GM18858 (cell line): ENCODE measurements around the gene OGDH.
"Not testable (repeated sequence)": the region's sequence is repeated elsewhere in the genome, so short reads cannot be mapped to it uniquely, and the experiment has no call there.

Source experiments
- ATAC-seq: cut with Tn5 transposase; IDR thresholded peaks from one replicate; pipeline ENCODE4 v1.9.1; 2021; ENCODE audit not compliant: unreplicated experiment

Gene OGDH

DNA sequence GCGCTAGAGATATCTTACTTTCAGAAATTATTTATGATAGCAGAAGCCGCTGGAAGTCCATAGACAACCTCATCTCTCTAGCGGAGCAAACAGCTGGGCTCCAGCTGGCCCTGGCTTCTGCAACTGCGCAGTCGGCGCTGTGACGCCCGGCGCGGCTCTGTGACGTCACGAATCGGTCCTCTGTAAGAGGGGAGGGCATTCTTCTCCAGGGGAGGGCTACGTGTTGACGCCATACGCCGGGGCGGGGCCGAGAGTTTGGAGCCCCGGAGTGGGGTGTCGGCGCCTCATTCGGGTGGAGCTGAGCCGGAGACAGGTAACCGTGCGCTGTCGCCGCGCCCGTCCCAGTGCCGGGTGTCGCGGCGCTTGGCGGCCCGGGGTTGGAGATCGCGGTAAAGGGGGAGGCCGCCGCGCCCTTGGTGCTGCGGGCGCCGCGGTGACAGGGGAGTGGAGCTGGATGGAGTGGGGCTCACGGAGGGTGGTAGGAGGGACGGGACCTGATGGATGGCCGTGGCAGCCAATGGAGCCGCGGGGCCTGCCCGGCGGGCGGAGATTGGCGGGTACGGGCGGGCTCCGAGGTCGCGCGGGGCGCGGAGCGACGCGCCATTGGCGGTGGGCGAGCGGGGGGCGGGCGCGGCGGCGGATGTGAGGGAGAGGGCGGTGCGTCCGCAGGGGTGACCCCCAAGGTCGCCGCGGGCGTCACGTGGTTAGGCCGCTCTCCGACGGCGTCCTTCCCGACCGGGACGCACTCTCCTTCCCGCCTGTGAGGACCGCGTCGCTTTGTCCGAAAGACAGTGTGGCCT, at the start of gene OGDH:
OGDH (plus strand) TSS at position 287 of the 800 bp plus-strand sequence. CDS start 17,717 bp downstream, outside the sequence.
- peak; percentile 83 for ATAC-seq

DNA sequence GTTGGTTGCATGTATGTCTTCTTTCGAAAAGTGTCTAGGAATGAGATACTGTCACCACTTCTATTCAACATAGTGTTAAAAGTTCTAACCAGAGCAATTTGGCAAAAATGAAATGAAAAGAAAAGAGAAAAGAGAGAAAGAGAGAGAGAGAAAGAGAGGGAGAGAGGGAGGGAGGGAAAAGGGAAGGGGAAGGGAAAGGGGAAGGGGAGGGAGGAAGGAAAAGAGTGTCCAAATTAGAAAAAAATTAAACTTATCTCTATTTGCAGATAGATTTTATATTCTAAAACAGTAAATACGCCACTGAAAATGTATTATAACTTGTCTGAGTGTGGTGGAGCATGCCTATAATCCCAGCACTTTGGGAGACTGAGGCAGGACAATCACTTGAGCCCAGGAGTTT, 48.9 kb upstream of the OGDH start:
- ATAC-seq, result no peak

DNA sequence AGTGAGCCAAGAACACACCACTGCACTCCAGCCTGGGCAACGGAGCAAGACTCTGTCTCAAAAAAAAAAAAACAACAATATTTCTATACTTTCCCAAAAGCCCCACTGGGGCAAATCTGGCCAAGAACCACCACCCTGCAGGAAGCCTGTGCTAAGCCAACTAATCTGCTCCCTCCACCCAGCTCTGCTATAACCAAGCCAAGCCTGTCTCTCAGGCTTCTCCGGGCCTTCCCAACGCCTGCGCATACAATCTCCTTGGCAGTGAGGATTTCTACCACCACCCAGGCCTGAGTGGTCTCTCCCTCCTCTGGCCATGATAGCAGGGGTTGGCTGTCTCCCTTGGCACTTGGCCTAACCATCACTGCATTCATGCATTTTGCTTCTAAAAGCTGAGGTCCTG, 46.9 kb upstream of the OGDH start:
- ATAC-seq, result no peak

DNA sequence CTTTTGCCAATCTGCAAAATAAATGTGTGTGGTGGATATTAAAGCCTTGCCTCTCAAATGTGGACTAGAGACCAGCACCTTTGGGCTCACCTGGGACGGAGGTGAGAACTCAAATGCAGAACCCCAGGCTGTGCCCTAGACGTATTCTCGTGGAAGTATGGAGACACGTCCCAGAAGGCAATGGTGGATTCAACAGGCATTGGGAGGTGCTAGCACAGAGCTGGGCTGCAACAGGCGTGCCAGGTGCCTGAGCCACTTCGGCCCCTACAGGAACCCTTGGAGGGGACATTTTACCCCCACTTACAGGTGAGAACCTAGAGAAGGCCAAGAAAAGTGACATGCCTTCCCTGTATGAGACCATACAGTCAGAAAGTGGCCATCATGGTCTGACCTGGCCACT, 44.9 kb upstream of the OGDH start:
- ATAC-seq, result no peak

DNA sequence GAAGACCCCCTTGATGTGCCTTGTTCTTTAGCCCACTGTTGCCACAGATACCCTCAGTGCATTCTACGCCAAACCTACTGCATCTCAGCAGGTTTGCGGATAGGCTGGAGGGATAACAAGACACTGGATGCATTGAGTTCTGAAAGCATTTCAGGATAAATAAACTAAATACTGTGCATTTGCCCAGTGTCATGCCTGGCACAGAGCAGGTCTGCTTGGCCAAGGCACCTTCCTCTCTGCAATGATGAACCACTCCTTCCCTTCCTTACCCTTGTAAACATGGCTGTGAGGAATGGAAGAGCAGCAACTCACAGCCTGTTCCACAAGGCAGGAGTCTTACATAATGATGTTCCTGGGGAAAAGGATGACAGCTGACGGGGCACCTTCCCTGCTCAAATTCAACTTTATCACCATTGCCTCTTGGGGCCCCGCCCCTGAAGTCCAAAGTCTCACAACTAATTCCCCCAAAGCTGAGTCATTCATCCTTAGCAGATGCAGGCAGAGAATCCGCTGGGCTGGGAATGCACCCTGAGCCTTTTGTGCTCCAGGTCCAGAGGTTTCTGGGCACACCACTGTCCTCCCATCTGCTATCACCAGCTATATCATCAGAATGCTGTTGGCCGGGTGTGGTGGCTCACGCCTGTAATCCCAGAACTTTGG, 44.3 kb upstream of the OGDH start:
- ATAC-seq, result no peak

DNA sequence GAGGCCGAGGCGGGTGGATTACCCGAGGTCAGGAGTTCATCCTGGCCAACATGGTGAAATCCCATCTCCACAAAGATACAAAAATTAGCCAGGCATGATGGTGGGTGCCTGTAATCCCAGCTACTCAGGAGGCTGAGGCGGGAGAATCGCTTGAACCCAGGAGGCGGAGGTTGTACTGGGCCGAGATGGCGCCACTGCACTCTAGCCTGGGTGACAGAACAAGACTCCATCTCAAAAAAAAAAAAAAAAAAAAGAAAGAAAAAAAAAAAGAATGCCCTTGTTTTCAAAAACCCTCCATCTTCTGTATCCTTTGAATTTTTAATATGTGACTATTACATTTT, 43.8 kb upstream of the OGDH start:
- not testable (repeated sequence) for ATAC-seq

DNA sequence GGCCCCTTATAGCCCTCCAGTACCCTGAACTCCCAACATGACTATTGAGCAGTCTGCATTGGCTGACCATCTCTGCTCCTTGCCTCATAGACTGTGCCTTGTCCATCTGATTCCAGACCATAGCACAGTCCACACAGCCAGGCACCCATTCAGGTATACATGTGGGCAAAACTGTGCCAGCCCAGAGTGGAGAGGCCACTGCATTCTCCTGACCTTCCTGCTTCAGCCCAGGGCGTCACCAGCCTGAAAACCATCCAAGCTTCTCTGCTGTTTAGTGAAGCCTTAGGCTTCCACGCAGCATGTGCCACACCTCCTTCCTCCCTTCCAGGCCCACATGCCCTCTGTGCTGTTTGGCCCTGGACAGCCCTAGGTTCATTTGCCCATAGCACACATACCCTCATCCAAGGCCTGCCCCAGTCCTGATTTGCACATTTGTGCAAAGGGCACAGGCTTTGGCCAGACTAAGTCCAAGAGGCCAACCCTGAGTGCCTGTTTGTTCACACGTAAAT, 43.2 kb upstream of the OGDH start:
- no peak for ATAC-seq

DNA sequence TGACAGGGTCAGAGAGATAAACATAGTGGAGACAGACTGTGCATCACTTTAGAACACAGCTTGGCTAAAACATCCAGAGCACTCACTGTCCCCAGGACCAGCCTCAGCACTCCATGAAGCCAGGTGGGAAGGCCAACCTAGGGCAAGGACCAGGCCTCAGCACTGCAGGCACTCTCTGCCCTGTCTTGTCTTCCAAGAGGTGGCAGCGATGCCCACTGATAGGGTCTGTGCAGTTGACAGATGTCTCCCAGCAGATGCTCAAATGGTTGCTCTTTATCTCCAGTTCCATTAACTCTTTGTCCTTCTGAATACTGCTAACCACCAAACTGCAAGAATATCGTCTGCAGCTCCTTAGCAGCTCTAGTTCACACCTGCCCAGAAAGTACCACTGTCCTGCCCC, 41.8 kb upstream of the OGDH start:
- no peak for ATAC-seq

DNA sequence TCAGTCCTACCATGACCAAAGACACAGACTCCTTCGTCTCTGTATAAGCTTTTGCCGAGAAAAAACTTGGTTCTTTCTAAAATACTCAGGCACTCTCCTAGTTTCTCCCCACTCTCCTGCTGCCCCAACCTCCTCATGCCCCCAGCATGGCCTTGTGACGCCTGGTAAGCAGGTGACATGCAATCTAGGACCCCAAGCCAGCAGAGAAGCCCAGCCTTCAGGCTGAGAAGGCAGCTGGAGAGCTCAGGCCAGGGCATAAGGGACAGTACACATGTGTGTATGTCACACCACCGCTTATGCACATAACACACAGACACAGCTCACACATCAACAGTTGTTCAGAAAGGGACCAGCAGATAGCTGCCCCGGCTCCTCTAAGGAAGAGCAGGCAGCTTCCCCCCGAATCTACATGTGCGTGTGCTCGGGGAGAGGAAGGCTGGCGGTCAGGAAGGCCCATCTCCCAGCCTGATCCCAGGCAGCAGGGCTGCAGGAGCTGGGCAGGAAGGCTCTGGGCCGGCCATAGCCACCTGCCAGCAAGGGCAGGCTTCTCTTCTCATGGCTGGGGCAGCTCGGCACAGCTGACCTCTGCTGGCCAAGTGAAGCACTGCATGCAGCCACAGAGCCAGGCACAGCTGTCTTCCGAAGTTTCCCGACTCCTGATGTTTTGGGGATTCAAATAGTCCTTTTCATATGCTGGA, 41.2 kb upstream of the OGDH start:
- ATAC-seq, result no peak

DNA sequence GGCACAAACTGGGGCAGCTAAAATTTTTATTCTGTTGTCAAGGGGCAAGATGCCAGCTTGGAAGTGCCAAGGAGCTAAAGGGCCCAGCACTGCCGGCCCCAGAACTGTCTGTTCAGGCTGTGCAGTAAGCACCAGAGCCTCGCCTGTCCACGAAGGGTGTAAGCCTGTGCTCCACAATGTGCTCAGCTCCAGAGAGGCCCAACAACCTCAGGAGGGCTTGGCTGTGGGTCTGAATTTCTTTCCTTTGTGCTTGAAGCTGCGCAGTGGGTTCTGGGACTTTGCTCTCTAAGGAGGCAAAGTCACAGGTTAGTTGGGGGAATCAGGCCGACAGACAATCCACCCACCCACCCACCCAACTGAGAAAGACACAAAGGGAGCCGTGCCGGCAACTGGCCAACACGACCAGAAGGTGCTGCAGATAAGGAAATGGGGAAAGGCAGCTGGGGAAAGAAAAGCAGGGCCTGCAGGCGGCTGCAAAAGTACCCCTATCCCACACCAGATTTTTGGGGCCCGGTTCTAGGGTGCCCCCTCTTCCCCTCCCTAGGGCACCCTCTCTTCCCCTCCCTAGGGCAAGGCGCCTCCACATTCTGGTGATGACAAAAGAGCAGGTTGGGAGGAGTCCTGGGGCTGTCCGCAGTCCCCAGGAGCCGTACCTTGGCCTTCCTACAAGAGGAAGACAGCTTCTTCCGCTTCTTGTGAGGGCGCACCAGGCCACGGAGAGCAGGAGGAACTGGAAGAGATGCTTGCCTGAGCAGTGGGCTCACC, 40.5 kb upstream of the OGDH start:
- no peak for ATAC-seq

DNA sequence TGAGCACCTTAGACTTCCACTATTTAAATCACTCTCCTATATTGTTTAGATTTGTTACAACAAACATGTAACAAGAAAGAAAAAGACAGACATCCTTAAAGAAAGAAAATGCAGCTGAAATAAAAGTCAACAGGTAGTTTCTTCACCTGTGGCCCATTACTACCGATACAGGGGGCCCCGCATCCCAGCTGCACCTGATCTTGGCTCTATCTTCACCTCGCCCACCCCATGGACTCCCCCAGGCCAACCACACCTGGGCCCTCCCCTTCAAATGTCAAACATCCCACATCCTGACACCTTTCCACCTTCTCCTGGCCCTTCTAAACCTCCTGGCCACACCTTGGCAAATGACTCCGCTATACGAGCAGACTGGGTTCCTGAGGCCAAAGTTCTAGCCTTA, 39.7 kb upstream of the OGDH start:
- no peak for ATAC-seq

DNA sequence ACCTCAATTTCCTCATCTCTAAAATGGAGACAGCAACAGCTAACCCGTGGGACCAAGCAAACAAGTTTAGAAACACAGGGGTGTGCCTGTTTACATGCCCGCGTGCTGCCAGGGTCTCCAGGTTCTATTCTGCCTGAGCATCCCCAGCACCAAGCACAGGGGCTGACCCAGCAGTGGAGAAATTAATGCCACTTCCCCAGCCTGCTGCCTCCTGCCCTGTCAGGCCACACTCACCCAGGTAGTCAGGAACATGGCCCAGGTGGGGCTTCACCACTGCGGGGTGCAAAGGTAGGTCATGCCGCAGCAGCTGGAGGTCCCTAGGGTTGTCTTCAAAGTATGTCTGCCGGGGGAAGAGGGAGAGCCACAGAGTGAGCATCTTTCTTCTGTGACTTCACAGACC, 38.5 kb upstream of the OGDH start:
- ATAC-seq, result no peak

DNA sequence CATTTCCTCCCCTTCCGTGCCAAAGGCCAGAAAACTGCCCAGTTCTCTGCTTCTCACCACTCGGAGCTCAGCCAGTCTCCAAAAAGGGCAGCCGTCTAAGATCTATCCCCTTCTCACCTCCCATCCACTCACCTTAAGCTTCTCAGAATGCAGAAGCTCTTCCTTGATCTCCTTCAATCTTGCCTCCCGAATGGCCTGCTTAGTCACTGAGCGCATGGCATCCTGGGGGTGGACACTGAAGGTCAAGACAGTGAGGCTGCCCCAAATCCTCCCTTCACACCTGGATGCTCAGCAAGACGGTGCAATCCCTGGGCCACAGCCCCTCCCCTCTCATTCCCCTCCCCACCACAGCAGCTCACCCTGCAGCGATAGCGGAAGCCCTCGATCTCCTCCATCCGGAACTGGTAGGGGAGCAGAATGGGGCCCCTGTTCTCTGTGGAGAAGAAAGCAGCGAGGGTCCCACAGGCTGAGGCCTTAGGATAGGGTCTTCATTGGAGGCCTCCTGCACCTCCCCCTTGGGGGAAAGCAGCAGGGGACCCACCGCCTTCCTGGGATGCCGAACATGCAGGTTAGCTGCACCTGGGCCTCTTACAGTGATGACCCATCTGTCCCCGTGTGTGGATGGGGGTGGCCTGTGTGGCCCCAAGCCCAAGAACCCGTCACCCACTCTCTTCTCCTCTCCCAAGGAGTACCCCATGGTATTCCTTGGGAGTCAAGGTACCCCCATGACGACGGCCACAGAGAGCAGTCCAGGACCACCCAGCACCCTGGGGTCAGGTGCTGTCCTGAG, 37.5 kb upstream of the OGDH start:
- ATAC-seq, result no peak

DNA sequence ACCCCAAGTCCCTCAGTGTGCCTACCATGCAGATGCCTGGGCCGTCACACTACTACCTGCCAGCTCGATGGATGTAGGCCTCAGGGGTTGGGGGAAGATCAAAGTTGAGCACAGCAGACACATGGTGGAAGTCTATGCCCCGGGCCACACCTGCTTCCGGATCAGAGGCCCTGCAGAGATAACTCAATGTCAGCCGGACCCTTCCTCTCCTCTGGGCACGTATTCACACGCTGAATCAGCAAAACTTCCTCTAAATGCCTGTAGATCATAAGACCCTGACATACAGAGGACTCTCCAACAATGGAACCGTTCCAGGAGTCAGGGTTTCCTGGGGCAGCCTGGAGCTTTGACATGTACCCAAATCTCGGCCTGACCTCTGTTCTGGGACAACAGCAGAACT, 36.5 kb upstream of the OGDH start:
- ATAC-seq, result no peak

DNA sequence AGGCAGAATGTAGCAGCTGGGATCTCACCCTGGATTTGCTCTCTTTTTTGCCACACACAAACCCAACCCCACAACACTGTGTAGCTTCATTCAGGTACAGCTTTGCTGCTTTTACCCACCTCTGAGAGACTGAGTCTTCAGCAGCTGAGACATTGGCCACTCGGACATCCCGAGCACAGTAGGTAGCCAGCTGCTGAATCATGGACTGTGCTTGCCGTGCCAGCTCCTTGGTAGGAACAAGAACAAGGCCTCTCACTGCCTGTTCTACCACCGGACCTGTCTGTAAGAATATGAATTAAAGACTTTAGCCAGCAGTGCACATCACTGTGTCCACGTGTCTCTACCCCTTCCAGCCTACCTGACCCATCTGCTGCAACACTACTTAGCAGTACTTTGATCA, 33.7 kb upstream of the OGDH start:
- no peak for ATAC-seq

DNA sequence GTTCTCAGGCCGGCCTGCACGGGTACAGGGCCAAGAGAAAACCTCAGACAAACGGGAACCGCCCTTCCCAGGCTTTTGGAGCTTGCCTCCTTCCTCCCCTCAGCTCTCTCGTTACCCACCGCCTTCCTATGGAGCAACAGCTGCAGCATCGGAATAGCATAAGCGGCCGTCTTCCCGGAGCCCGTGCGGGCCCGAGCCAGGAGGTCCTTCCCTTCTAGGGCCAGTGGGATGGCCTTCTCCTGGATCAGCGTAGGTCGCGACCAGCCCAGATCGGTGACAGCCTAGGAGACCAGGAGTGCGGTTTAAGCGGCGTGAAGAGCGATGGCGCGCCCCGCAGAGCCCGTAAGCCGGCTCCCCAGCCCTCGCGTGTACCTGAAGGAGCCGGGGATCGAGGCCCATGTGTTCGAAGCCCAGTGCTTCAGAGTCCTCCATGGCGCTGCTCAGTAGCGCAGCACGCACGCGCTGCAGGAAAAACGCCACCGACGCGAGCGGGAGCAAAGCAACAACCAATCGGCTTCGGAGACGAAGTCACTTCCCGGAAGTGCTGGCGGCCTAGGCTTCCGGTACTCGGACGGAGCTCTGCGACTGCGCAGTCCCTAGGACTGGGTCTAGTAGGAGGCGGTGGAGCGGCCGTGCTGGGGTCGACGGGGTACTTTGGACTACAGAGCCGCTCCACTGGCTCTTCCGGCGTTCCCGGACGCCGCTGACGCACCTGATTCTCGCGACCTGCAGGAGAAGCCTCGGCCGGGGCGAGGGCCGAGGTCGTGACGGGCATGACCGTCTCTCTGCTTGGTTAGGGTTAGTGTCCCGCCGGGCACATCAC, 32.8 kb upstream of the OGDH start, which contains the start of gene DDX56:
DDX56 (minus strand) TSS at position 445 of the 823 bp plus-strand sequence; CDS start at position 432, 13 bp downstream.
- ATAC-seq, result peak; percentile 85

DNA sequence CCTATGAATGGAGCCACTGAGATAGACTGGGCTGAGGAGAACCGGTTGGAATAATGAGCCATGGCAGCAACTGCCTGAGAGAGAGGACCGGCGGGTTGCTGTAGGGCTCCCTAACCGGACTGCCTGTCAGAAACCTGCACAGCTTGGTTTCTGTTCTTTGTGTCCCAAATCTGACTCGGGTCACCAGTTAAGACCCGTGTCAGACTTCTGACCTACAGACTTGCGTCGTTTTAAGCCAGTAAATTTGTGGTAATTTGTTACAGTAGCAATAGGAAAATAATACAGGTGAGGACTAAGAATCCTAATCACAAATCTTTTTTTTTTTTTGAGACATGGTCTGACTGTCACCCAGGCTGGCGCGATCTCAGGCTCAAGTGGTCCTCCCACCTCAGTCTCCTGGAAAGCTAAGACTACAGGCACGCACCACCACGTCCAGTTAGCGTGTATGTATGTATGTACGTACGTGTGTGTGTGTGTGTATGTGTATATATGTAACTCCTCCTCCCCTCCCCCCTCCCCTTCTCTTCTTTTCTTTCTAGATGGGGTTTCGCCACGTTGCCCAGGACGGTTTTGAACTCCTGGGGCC, 32.0 kb upstream of the OGDH start:
- ATAC-seq, result peak; percentile 6

DNA sequence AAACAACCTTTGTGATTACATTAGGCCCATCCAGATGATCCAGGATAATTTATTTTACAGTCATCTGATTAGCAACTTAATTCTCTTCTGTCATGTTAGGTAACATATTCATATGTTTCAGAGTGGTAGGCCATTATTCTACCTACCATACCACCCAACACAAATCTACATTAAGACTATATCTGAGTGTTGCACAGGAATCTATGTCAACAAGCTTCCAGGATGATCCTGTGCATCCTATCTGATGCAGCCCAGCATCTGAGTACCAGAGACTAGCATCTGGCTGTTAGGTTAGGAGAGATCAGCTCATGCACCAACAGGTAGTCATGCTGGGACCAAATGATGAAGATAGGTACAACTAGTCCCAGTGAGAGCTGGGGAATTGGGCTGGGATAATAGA, 31.4 kb upstream of the OGDH start:
- ATAC-seq, result no peak

DNA sequence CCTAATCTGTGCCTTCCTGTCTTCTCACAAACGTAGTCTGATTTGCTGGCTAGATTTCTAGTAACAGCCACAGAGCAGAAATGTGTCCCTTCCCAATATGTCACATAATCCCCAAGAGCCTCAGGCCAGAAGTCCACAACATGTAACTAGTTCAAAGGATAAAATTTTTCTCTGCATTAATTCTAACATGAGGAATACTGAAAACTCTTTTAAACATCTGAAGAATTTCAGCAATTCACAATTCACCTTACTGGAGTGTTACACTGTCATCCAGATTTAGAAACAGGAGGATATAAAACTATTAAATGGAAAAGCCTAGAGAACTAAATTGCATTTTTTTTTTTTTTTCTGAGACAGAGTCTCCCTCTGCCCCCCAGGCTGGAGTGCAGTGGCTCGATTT, 30.2 kb upstream of the OGDH start:
- ATAC-seq, result no peak
